Measurements from ENCODE around the gene PCYT2.
"Not testable (repeated sequence)": the region's sequence is repeated elsewhere in the genome, so short reads cannot be mapped to it uniquely, and the experiment has no call there.

The PCYT2 gene

DNA sequence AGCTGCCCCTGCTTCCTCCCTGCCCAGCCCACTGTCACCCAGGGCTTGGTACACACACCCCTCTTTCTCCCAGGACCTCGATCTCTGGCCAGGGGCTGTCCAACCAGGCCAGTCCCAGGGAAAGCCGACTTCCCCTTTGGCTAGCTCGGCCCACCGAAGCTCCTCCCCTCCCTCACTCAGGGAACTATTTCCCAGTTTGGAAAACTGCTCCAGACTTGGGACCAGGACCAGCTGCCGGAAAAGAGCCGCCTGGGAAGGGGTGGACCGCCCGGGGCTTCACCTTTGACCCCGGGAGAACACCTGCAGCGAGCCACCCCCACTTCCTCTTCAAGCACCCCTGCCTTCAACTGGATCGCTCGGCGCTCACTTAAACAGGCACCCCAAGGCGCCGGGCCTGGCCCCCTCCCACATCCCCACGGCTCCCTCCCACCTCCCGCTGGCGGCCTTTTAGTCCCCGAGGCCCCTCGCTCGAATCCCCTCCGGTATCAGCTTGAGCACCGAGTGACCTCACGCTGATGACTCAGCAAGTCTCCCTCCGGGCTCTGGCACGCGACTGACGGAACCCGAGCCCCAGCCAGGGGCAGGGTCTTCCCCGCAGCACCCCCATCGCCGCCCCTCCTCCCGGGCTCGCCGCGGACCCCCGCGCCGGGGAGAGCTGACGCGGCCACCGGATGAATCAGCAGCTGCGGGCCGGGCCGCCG, 15.4 kb upstream of the PCYT2 start:
- no peak for DNase-seq

DNA sequence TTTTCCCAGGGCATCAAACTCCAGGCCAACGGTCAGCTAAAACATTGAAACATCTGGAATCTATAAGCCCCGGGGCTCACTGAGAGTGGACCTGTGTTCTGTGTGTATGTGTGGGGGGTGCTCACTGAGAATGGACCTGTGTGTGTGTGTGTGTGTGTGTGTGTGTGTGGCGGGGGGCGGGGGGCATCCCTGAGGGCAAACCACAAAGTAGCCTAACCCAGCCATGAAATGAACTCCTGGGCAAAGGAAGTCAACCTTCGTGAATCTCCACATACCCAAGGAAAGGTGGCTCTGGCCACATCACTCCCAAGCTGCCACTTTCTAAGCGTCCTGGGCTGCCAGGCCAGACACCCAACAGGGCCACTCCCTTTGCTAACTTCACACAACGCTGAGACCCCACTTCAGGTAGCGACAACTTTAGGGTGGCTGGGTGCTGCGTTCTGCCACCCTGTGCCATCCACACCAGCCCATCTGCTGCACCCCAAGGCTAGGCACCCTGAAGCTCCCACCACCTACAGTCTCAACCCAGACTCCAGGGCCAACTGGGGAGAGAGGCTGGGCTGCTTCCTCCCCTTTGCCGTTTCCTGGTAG, 14.8 kb upstream of the PCYT2 start:
- no peak for DNase-seq

DNA sequence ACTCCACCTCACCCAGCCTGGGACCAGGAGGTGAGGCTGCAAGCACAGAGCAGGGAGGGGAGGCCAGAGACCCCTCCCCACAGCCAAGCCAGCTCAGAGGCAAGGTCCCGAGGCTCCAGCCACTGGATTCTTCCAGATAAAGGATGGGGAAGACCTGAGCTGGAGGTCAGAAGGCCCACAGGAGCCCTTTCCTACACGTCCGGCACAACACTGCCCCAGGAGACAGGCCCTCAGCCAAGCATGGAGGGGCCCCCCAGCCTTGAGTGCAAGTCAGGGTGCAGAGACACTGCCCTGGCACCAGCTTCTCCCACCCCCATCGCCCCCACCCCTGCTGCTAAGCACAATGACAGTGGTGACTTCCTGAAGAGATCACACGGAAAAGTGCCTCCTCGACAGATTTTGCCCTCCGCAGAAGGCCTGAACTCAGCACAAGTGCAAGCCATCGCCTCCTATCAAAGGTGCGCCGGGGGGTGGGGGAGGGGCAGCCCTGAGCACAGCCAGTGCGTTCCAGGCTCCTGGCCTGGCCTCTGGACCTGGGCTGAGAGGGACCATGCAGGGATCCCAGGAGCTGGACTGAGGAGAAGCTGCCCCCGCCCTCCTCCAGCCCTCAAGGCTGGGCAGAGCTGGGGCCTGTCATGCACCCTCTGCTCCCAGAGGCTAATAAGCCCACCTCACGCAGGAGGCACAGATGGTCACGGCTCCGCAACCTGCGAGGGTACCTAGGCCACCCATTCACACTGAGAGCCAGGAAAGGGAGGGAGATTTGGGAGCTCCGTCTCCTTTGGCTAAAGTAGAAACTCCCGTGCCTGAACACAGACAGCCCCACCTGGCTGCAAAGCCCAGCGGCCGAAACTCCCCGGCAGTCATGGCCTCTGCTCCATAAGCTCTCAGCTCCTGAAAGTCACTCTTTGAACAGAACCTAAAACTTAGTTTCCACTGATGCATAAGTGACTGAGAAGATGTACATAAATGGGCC, 13.6 kb upstream of the PCYT2 start:
- DNase-seq: no peak

DNA sequence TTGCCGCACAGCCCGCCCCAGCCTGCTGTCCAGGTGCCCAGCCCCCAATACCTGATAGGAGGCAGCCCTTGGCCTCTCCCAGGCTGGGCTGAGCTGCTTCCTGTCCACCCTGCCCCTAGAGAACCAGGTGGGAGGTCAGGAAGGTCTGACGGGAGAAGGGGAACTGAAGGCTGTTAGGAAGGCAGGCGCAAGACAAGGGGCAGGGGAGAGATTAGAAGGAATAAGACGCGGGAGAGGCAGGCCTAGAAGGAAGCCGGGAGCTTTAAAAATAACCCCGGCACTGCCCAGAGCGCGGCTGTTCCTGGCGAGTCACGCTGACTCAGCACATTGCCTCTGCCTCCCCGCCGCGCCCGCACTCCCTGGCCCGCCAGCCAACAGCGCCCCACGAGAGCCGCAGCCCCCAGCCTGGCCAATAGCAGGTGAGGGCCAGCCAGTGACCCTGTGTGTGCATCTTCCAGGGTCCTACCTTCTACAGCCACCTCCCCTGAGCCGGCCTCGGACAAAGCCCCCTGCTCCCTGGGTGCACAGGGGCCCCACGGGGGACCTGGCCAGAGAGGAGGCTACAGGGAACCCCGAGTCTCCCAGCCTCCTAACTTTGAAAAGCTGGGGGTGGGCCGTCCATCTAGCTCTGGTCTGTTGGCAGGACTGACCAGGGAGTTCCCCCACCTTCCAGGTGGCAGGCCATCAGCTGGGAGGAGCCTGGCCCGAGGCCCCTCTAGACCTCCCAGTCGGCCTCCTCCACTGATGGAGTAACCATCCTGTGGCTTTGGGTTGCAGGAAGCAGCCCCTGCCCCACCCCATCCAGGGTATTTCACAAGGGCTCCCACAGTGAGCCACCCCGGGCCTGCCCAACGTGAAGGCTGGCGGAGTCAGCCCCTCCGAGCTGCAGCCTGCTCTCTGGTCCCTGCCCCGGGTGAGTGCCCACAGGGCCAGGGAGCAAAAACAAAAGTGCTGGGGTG, 12.4 kb upstream of the PCYT2 start:
- no peak for DNase-seq

DNA sequence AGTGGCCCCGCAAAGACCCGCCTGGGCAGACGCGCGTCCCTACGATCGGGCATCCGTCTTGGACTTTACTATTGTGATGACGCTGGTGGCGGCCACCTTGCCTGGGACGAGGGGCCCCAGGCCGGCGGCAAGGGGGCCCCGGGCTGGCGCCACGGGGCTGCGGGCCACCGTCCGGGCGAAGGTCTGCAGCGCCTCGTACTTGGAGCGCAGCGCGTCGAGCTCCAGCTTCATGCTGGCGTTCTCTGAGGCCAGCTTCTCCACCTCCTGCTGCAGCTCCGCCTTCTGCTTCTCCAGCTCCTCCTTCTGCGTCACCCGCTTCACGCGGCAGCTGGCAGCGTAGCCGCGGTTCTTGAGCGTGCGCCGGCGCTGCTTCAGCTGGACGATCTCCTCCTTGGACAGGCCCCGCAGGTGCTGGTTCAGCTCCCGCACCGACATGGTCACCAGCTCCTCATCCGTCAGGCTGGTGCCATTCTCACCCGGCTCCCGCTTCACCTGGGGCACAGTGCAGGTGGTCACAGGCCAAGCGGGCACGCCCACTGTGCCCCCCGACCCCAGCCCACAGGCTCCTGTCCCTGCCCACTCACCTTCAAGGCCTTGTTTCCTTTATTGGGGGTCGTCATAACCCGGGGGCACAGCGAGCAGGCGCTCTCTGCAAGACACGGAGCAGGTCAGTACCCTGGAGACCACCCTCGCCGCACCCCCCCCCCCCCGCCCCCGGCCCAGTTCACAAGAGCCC, 11.5 kb upstream of the PCYT2 start:
- DNase-seq: no peak

DNA sequence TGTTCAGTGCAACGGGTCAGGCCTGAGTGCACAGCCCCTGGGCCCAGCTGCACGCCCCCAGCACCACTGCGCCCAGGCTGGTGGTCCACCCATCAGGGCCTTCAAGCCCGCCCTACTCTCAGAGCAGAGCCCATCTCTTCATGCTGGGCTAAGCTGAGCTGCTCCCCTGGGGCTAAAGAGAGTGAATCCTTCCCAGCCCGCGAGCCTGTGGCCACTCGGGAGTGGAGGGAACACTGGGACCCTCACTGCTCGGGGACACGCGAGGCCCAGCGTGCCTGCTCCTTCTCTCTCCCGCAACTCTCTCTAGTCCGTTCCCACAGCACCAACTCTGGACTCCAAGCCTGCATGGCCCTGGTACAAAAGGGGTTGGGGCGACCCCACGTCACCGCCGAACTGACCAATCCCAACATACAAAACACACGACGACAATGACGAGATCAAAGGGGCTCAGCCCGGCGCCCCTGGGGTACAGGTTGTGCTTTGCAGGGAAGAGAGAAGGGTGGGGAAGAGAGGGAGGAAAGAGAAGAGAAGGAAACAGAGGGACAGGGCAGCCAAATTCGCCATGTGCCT, 10.9 kb upstream of the PCYT2 start:
- no peak for DNase-seq

DNA sequence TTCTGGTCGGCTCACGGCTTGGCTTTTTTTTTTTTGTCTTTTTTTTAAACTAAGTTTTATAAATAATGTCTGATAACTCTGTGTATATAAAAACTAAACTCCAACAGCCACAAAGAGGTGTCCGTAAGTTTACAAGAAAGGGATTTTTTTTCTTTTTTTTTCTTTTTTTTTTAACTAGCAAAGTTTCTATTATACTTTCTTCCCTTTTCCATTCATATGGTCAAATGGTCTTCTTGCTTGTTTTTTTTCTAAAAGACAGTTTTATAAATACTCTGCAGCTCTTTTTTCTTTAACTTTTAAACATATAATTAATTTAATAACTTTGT, 10.3 kb upstream of the PCYT2 start:
- DNase-seq: no peak

DNA sequence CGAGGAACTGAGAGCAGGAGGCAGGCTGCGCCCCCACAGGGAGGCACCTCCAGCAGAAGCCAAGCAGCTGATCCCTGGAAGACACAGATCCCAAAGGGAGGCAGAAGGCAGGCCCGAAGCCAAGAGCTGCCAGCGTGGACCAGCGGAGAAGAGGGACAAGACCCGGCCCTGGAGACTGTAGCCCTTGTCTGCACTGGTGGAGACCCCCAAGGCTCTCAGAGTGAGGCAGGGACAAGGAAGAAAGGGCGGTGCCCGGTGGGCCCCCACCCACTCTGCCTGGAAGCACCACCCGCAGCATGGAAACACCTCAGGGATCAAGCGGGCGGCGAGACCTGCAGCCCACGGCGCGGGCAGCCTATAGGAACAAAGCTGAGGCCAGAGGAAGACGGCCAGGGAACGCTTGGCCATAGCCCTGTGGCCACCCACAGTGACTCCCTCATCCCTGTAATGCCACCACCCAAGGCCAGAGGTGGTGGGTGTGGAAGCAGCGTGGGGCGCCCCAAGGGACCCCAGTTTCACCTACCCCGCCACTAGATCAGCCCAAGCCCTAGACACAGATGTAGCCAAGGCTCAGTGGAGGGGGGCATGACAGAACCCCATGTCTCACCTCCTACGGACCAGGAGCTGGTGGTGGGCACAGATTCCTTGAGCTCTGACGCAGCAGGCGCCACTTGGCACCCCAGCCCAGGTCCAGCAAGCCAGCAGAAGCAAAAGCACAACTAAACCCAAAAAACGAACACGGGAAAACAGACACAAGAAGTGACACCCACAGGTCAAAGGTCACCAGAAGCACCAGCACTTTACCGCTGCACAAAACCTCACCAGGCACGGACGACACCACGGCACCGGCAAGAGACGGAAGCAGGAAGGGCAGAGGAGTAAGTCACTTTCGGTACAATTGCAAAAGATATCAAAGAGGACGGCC, 9.7 kb upstream of the PCYT2 start:
- no peak for DNase-seq

DNA sequence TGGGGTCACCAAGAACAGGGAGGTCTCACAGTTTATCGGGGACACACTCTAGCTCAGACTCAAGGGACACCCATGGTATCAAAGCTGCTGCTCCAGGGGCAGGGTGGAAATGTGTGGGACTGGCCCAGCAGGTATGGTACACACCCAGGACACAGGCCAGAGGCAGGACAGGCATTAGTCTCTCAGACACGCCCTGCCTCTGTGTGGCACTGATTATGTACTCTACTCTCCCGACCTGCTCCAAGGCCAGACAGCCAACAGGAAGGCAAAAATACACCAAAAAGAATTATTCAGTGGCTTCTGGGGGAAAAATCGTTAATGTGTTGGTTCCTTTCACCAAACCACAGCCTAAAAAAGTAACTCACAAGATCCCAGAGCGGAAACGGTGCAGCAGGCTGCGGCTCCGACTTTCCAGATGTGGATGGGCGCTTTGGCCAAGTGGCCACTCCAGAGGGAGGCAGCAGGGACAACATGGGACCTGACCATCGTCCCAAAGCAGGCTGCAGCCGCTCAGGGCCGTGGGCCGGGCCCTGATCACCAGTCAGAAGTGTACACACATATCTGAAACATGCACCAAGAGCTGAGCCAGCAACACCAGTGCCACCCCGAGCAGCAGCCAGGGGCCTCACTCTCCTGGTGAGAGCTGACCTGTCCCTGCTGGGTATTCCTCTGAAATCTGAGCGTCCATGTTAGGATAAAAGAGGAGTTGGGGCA, 7.8 kb upstream of the PCYT2 start:
- no peak for DNase-seq

DNA sequence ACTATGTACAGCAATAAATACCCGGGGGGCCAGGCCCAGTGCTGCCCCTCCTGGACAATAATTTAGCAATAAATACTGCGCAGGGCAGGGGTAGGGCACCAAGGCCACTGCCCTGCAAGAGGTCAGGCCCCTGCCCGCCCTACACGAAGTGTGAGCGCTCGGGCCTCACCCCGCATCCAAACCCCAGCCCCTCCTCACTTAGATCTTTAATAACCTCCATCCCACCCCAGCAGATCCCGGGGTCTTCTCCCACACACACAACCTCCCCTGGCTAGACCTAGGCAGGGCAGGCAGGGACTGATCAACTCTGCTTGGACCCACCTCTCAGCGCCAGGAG, 7.1 kb upstream of the PCYT2 start:
- DNase-seq: not testable (repeated sequence)

DNA sequence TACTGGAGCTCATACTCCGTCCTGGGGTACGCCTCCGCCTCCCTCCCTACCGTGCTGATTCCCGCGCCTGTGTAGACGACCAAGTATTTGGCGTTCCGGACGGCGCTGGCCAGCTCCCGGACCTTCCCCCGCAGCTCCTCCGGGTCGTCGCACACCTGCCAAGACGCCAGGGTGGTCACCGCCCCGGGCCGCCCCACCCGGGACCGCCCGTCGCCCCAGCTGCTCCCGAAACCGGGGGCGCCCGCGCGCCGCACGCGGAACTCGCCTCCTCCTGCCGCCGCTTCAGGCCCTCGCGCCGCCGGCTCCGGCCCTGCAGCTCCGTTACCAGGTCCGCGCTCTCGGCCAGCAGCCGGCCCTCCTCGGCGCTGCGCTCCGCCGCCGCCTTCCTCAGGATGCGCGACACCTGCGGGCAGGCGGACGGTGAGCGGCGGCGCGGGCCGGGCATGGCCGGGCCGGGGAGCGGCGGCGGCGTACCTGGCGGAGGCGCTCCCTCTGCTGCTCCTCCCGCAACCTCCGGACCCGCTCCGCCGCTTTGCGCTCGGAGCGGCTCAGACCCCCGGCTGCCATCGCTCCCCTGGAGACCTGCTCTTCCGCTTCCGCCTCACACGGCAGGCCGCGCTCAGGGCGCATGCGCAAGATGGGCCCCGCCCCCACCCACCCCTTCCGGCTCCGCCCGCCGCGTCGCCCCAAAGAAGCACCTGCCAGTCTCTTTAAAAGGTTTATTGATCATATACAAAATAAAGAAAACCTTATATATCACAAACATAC, 6.5 kb upstream of the PCYT2 start, which contains the start of gene SIRT7:
Gene SIRT7 (minus strand): TSS at position 612 of the 768 bp plus-strand sequence. CDS start 45 bp downstream, at position 567.
- DNase-seq: peak; percentile 88

DNA sequence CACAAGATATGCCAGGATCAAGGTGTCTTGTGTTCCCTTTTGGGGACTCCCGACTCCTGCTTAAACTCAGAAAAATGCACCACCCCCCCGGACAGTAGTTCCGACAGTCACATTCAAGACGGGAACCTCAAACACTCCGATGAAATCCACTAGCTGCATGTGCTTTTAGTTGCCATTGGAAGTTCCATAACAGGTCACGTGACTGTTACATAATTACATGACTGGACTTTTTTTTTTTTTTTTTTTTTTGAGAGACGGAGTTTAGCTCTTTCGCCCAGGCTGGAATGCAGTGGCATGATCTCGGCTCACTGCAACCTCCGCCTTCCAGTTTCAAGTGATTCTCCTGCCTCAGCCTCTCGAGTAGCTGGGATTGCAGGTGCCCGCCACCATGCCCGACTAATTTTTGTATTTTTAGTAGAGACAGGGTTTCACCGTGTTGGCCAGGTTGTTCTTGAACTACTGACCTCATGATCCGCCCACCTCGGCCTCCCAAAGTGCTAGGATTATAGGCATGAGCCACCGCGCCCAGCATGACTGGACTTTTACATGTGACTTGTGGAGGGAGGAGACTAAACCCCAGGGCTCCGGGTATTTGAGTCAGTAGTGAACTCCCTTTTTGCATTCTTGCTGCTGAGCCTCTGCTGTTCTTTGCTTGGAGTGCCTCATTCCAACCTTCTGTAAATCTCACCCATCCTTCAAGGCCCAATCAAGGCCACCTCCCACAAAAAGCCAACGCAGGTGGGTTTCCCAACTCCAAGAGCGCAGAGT, 5.2 kb upstream of the PCYT2 start:
- no peak for DNase-seq

DNA sequence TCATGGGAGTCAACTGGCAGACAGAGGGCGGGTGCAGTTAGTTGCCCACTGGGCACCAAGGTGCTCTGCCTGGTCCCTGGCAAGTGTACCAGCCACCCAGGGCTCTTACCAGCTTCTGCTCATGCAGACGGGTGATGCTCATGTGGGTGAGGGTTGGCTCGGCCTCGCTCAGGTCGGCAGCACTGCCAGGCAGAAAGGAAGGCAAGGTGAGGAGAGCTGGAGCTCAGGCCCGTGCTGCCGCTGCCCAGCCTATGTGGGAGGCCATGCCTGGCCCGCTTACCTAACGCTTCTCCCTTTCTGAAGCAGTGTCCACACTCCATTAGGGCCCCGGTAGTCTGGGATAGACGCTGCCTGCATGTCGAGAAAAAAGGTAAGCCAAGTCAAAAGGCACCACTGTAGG, 4.1 kb upstream of the PCYT2 start:
- no peak for DNase-seq

DNA sequence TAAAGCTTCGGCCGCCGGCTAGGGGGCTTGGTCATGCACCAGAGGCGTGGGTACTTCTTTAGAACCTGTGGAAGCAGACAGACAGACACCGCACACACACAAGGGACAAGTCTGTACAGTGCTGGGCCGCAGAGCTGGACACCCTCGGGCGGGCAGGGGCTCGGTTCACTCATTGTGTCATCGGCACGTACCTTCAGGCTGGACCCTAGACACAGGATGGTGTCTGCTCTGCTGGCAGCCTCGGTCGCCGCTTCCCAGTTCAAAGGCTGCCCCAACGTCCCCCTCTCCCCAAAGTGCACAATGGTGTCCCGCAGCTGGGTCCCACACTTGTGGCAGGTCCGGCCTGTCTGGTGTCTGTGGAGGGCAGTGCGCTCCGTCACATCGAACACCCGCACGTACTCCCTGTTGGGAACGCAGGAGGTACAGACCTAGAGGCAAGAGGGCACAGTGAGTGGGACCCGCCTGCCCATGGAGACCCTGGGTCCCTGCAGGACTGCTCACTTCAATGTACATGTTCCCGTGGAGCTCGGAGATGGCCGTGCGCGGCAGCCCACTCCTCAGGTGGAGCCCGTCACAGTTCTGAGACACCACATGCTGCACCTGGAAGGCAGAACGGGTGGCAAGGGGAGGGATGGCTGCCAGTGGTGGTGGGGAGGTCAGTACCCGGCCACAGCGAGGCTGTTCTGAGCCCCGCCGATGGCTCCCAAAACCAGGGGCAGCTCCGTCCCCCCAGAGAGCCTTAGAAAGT, 3.1 kb upstream of the PCYT2 start:
- DNase-seq: no peak

DNA sequence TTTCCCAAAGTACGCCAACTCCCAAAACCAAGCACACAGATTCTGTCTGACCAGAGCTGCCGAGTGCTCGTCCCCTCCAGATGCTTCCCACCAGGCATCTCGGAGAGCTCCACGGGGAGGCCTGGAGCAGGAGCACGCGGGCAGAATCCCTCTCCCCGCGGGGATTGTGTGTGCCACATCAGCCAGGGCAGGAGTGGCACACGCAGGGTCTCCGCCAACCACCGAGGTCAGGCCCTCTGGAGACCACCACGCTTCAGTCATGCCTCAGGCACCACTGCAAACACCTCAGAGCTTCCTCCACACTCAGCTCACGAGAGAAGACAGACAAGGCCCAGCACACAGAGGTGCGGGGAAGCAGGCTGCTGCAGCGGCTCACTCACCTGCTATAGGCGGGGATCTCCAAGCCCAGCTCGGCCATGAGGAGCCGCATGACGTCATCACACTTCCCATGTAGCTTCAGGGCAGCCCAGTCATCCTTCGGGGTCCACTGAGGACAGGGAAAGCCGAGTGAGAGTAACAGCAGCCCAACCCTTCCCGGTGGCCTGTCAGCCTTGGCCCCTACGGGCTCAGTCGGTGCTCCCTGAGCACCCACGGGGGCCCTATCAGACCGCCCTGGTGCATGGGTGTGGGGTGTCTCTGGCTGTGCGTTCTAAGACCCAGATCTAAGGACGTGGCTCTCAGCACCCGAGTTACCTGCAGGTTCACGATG, 2.3 kb upstream of the PCYT2 start:
- no peak for DNase-seq

DNA sequence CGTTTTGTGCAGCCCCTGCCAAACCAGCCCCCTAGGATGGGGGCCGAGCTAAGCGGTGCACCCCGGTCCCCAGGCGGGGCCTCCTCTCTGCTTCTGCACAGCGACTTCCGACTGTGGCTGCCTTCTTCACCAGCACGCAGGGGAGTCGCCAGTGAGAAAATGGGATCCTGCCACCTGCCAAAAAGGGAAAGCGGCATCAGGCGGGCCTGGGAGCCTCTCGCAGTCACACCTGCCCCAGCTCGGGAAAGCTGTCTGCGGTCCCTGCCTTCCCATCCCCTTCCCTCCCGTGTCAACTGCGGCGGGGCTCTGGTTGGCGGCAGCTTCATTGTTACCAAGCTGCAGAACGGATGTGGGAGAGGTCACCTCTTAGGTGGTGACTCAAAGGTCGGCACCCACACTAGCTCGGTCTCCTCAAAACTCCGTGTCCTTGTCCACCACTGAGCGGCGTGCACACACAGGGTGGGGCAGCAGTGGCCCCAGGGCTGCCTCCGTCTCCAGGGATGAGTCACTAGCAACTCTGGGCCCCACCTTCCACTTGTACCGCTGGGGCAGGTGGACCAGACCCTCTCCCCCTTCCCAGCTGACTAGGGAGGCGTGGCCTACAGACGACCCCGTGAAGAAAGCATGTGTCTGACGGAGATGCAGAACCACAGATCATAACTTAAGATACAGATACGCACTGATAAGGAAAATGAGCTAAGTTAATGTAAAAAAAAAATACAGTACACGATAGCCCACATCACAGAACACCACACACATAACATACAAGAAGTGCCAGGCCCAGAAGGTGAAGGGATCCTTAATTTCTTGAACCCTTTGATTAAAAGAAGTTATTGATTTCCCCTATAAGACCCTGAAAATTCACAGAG, 1.5 kb upstream of the PCYT2 start:
- no peak for DNase-seq

Measured in effector CD8-positive, alpha-beta T cell (primary cell).